ENCODE data around the gene NEIL1. TPM values are rescaled to one million over a fixed set of nuclear protein-coding genes. Genes with fewer than 3 reads are reported as not detected.
A peak's percentile ranks its signal among the peaks of the same experiment; 100 is the strongest.

Gene NEIL1
- total RNA-seq, 2 experiments from 2014 or later: 99.5 to 159 TPM

- no peaks in the 10 kb centered on the region for H4K20me1 ChIP-seq (ENCODE audit: insufficient read depth, low read length)
- no peak for DNase-seq (ENCODE audit: low spot score)
- no peak overlapping the region for H3K4me2 ChIP-seq (ENCODE audit: low read length)
- H3K79me2 ChIP-seq (ENCODE audit: insufficient read depth, low read depth, low read length): no peaks in the 10 kb centered on the region
- peaks cover 62% of the 10 kb centered on the region for H3K36me3 ChIP-seq (ENCODE audit: insufficient read depth, low read length)
- ChIA-PET CTCF (ENCODE audit: unreplicated experiment) (no interaction called here), POLR2A (no interaction called here)
- no peaks in the 10 kb centered on the region for H3K9me2 ChIP-seq (ENCODE audit: insufficient read depth, low read length)
- H3K9me3 ChIP-seq (ENCODE audit: low read length): no peaks in the 10 kb centered on the region
- no peak overlapping the region for H2AFZ ChIP-seq (ENCODE audit: low read length)
- no TSS peak for BruUV-seq (replicated peaks)
- H3K27ac ChIP-seq (ENCODE audit: low read depth, low read length, poor library complexity, severe bottlenecking): no peak overlapping the region
- TF ChIP-seq EZH2phosphoT487 (IDR thresholded peaks at IDR 0.05; ENCODE audit: borderline replicate concordance, low read depth, low read length) (no peak), CTCF (conservative IDR thresholded peaks at IDR 0.05; ENCODE audit: low read length) (no peak)
- H3K4me3 ChIP-seq (ENCODE audit: low read depth, low read length, poor library complexity, severe bottlenecking): no peak overlapping the region
- H3K4me1 ChIP-seq (ENCODE audit: insufficient read depth, low read length, poor library complexity, severe bottlenecking): no peaks in the 10 kb centered on the region
- intact Hi-C loops (cut with micrococcal nuclease; ENCODE audit: unreplicated experiment): no loop called here
These were observed 9.2 kb downstream of the NEIL1 start for GRCh38 chr15:75356006-75356405.

- H3K4me1 ChIP-seq (ENCODE audit: insufficient read depth, low read length, poor library complexity, severe bottlenecking): no peaks in the 10 kb centered on the region
- no peaks in the 10 kb centered on the region for H3K79me2 ChIP-seq (ENCODE audit: insufficient read depth, low read depth, low read length)
- H3K27ac ChIP-seq (ENCODE audit: low read depth, low read length, poor library complexity, severe bottlenecking): no peak overlapping the region
- no peak overlapping the region for H3K4me3 ChIP-seq (ENCODE audit: low read depth, low read length, poor library complexity, severe bottlenecking)
- POLR2A ChIA-PET: no interaction called here
- no peak overlapping the region for H3K4me2 ChIP-seq (ENCODE audit: low read length)
- CTCF ChIA-PET (ENCODE audit: unreplicated experiment): no interaction called here
- H4K20me1 ChIP-seq (ENCODE audit: insufficient read depth, low read length): no peaks in the 10 kb centered on the region
- H2AFZ ChIP-seq (ENCODE audit: low read length): no peak overlapping the region
- TF ChIP-seq CTCF (conservative IDR thresholded peaks at IDR 0.05; ENCODE audit: low read length) (no peak), EZH2phosphoT487 (IDR thresholded peaks at IDR 0.05; ENCODE audit: borderline replicate concordance, low read depth, low read length) (no peak)
- intact Hi-C loops (cut with micrococcal nuclease; ENCODE audit: unreplicated experiment): no loop called here
- BruUV-seq (replicated peaks): no TSS peak
- DNase-seq (ENCODE audit: low spot score): no peak
- H3K9me3 ChIP-seq (ENCODE audit: low read length): no peaks in the 10 kb centered on the region
- H3K9me2 ChIP-seq (ENCODE audit: insufficient read depth, low read length): no peaks in the 10 kb centered on the region
- peaks cover 58% of the 10 kb centered on the region for H3K36me3 ChIP-seq (ENCODE audit: insufficient read depth, low read length)
These were observed 9.7 kb downstream of the NEIL1 start for GRCh38 chr15:75356517-75356916.

GRCh38 chr15:75357976-75358673 is 11.3 kb downstream of the NEIL1 start:
- no peak for DNase-seq (ENCODE audit: low spot score)
- Histone ChIP-seq H3K79me2 (ENCODE audit: insufficient read depth, low read depth, low read length) (no peaks in the 10 kb centered on the region), H3K4me1 (ENCODE audit: insufficient read depth, low read length, poor library complexity, severe bottlenecking) (no peaks in the 10 kb centered on the region), H3K27ac (ENCODE audit: low read depth, low read length, poor library complexity, severe bottlenecking) (no peak overlapping the region), H3K4me3 (ENCODE audit: low read depth, low read length, poor library complexity, severe bottlenecking) (no peak overlapping the region), H3K4me2 (ENCODE audit: low read length) (no peak overlapping the region), H3K9me2 (ENCODE audit: insufficient read depth, low read length) (no peaks in the 10 kb centered on the region), H3K9me3 (ENCODE audit: low read length) (no peaks in the 10 kb centered on the region), H2AFZ (ENCODE audit: low read length) (no peak overlapping the region), H4K20me1 (ENCODE audit: insufficient read depth, low read length) (no peaks in the 10 kb centered on the region), H3K36me3 (ENCODE audit: insufficient read depth, low read length) (peaks cover 44% of the 10 kb centered on the region)
- ChIA-PET POLR2A (no interaction called here), CTCF (ENCODE audit: unreplicated experiment) (no interaction called here)
- TSS peak; percentile 46 for BruUV-seq (replicated peaks)
- TF ChIP-seq EZH2phosphoT487 (IDR thresholded peaks at IDR 0.05; ENCODE audit: borderline replicate concordance, low read depth, low read length): no peak
- intact Hi-C loops (cut with micrococcal nuclease; ENCODE audit: unreplicated experiment): no loop called here
